ENCODE measurements around the gene UGT1A5. TPM values are rescaled to one million over a fixed set of nuclear protein-coding genes. Genes with fewer than 3 reads are reported as not detected.
A peak's percentile ranks its signal among the peaks of the same experiment; 100 is the strongest.

The UGT1A5 gene
- total and polyA plus RNA-seq, 2 of the 13 experiments (the other 11 are each of a cell fraction or from before 2014, with no cell fraction given), result not detected

GRCh38 chr2:233745073-233745755 is 32.5 kb downstream of the UGT1A5 start (continued):
- TF ChIP-seq ZBTB39 (CRISPR knock-in tag; IDR thresholded peaks at IDR 0.05), result peak; percentile 41; the same call in 1 of the 2 replicates
- TF ChIP-seq TBL1XR1 (IDR thresholded peaks at IDR 0.05; ENCODE audit: borderline replicate concordance, low read length, partially characterized antibody), result peak; percentile 100
- TF ChIP-seq, protein P1, sequence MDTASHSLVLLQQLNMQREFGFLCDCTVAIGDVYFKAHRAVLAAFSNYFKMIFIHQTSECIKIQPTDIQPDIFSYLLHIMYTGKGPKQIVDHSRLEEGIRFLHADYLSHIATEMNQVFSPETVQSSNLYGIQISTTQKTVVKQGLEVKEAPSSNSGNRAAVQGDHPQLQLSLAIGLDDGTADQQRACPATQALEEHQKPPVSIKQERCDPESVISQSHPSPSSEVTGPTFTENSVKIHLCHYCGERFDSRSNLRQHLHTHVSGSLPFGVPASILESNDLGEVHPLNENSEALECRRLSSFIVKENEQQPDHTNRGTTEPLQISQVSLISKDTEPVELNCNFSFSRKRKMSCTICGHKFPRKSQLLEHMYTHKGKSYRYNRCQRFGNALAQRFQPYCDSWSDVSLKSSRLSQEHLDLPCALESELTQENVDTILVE (CRISPR knock-in tag; IDR thresholded peaks at IDR 0.05), result peak; percentile 82
- TF ChIP-seq, protein P2, sequence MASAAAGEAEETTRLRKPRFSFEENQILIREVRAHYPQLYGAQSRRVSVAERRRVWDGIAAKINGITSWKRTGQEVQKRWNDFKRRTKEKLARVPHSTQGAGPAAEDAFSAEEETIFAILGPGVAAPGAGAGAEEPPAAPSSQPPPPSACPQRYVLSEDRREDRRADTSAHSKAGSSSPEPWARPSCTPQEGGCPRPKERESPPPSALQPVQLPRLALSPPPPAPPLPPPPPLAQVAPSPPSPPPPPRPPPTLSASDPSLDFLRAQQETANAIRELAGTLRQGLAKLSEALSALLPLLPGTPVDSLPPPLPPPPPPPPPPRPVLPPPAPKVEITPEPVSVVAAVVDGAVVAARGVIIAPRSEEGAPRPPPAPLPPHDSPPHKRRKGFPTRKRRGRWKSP (CRISPR knock-in tag; IDR thresholded peaks at IDR 0.05), result 0 out of 2 replicates have a peak, but pooled peaks have one; percentile 46
- peak; percentile 89 for TF ChIP-seq MED1 (CRISPR knock-in tag; IDR thresholded peaks at IDR 0.05)
- no peak for TF ChIP-seq IKZF1 (IDR thresholded peaks at IDR 0.05)
- TF ChIP-seq, protein P3, sequence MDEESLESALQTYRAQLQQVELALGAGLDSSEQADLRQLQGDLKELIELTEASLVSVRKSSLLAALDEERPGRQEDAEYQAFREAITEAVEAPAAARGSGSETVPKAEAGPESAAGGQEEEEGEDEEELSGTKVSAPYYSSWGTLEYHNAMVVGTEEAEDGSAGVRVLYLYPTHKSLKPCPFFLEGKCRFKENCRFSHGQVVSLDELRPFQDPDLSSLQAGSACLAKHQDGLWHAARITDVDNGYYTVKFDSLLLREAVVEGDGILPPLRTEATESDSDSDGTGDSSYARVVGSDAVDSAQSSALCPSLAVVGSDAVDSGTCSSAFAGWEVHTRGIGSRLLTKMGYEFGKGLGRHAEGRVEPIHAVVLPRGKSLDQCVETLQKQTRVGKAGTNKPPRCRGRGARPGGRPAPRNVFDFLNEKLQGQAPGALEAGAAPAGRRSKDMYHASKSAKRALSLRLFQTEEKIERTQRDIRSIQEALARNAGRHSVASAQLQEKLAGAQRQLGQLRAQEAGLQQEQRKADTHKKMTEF (CRISPR knock-in tag; IDR thresholded peaks at IDR 0.05), result peak; percentile 98
- TF ChIP-seq MAZ (IDR thresholded peaks at IDR 0.05; ENCODE audit: borderline replicate concordance, low read depth, low read length), result no peak
- TF ChIP-seq MAZ (CRISPR knock-in tag; IDR thresholded peaks at IDR 0.05; ENCODE audit: low read depth), result peak; percentile 58; the same call in 1 of the 2 replicates
- peak; percentile 65 for TF ChIP-seq ZFP36 (IDR thresholded peaks at IDR 0.05; ENCODE audit: borderline replicate concordance, low read depth, low read length, partially characterized antibody)
- TF ChIP-seq, protein P4, sequence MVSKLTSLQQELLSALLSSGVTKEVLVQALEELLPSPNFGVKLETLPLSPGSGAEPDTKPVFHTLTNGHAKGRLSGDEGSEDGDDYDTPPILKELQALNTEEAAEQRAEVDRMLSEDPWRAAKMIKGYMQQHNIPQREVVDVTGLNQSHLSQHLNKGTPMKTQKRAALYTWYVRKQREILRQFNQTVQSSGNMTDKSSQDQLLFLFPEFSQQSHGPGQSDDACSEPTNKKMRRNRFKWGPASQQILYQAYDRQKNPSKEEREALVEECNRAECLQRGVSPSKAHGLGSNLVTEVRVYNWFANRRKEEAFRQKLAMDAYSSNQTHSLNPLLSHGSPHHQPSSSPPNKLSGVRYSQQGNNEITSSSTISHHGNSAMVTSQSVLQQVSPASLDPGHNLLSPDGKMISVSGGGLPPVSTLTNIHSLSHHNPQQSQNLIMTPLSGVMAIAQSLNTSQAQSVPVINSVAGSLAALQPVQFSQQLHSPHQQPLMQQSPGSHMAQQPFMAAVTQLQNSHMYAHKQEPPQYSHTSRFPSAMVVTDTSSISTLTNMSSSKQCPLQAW (CRISPR knock-in tag; IDR thresholded peaks at IDR 0.05), result peak; percentile 100
- peak; percentile 90 for TF ChIP-seq NKX3-1 (CRISPR knock-in tag; IDR thresholded peaks at IDR 0.05)
- peak; percentile 88; the same call in 1 of the 2 replicates for TF ChIP-seq DPF2 (CRISPR knock-in tag; IDR thresholded peaks at IDR 0.05; ENCODE audit: borderline replicate concordance, low read depth)
- no peak for TF ChIP-seq ZNF773 (CRISPR knock-in tag; IDR thresholded peaks at IDR 0.05; ENCODE audit: borderline replicate concordance)
- peak; percentile 94 for TF ChIP-seq ISL2 (CRISPR knock-in tag; IDR thresholded peaks at IDR 0.05)
- TF ChIP-seq SMC3 (IDR thresholded peaks at IDR 0.05; ENCODE audit: low read length), result peak; percentile 30
- peak; percentile 61; the same call in 1 of the 2 replicates for TF ChIP-seq ZNF292 (CRISPR knock-in tag; IDR thresholded peaks at IDR 0.05; ENCODE audit: borderline replicate concordance, low read depth)
- peak; percentile 77 for TF ChIP-seq ZNF792 (CRISPR knock-in tag; IDR thresholded peaks at IDR 0.05)
- TF ChIP-seq STAT5B (CRISPR knock-in tag; IDR thresholded peaks at IDR 0.05), result peak; percentile 90; the same call in 1 of the 2 replicates
- no peak; the same call in 1 of the 2 replicates for TF ChIP-seq NR1H2 (CRISPR knock-in tag; IDR thresholded peaks at IDR 0.05; ENCODE audit: borderline replicate concordance, low read depth)
- TF ChIP-seq ZFY (CRISPR knock-in tag; IDR thresholded peaks at IDR 0.05), result no peak
- TF ChIP-seq IRF2 (CRISPR knock-in tag; IDR thresholded peaks at IDR 0.05), result peak; percentile 73; the same call in 1 of the 2 replicates
- TF ChIP-seq MED13 (CRISPR knock-in tag; IDR thresholded peaks at IDR 0.05), result 0 out of 2 replicates have a peak, but pooled peaks have one; percentile 63
- TF ChIP-seq KLF6 (CRISPR knock-in tag; IDR thresholded peaks at IDR 0.05), result peak; percentile 69; the same call in 1 of the 2 replicates

All from HepG2 (cell line).